Activated naive CD4-positive, alpha-beta T cell treated with anti-CD3 and anti-CD28 coated beads, Interleukin-2, amount 50 U/mL, for 72 hours (primary cell): ENCODE results near the gene TRMT1. TPM values are rescaled to one million over a fixed set of nuclear protein-coding genes. Genes with fewer than 3 reads are reported as not detected.

Source experiments
- ATAC-seq, 2 donors: fragments of 150-1000 bp; cut with Tn5 transposase; 2 replicates each; pipeline ENCODE4 v1.10.0; 2021; ENCODE audit warnings: mild to moderate bottlenecking in 2 of 2, moderate library complexity in 2 of 2
- DNase-seq, 2 donors: peaks; one replicate each; pipeline ENCODE4 v3.0.0; 2021 to 2022; ENCODE audit warnings: low spot score in 2 of 2
- H3K27ac Mint-ChIP-seq, 2 donors: one replicate each; pipeline ENCODE4 v1.8.0; 2022; ENCODE audit warnings: mild to moderate bottlenecking in 2 of 2, mixed read lengths in 2 of 2
- H3K36me3 Mint-ChIP-seq, 2 donors: one replicate each; pipeline ENCODE4 v1.8.0; 2022; ENCODE audit warnings: mixed read lengths in 2 of 2
- H3K9me3 Mint-ChIP-seq, 2 donors: one replicate each; pipeline ENCODE4 v1.8.0; 2022; ENCODE audit warnings: mixed read lengths in 2 of 2
- total RNA-seq, 2 donors: library from RNA; stranded (reverse); gene quantifications; one replicate each; pipeline ENCODE4 v1.2.3, GENCODE V29; 2022

The TRMT1 gene
- total RNA-seq, 2 donors from 2014 or later = 65.5 to 82.4 TPM

DNA sequence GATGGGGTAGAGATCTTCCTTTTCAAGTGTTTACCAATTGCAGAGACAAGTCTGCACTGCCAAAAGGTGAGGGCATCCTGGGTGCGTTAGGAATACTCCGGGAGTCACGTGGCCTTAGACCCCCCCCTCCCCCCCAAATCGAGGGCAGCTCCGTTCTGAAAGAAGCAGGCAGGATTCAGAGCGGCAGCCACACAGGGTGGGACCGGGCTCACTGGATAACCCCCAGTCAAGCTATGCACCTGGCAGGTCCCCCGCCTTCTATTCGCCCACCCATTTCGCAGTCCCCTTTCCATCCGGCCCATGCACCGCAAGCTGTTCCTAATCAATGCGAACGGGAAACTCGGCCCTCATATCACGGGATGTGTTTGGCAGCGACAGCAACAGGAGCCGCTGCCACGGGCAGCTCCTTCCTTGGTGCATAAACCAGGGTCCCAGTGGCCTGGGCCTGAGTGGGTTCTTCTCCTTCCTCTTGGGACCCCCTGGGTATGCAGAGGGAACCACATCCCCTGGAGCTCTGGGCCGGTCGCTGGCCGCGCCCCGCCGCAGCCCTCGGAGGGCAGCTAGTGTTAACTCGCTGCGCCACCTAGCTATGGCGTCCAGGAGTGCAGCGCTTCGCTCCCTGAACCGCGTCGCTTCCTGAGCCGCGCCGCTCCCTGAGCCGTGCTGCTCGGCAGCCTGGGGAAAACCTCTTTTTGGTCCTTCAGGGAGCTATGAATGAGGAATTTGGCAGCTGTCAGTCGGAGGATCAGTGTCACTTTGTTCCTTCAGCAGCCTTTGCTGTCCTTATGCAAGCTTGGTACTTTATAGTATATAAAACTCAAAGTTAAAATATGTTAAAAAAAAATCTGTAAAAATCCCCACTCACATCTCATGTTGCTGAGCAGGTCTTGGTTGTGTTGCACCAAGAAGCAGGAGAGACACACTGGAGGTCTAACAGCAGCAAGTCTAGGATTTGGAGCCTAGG, 55.3 kb downstream of the TRMT1 start:
- H3K36me3 Mint-ChIP-seq = no peaks in the 10 kb centered on the region
- H3K27ac Mint-ChIP-seq = no peak overlapping the region
- peak; percentile 97 to 98 for ATAC-seq
- peak; percentile 77 to 85 for DNase-seq
- no peaks in the 10 kb centered on the region for H3K9me3 Mint-ChIP-seq

DNA sequence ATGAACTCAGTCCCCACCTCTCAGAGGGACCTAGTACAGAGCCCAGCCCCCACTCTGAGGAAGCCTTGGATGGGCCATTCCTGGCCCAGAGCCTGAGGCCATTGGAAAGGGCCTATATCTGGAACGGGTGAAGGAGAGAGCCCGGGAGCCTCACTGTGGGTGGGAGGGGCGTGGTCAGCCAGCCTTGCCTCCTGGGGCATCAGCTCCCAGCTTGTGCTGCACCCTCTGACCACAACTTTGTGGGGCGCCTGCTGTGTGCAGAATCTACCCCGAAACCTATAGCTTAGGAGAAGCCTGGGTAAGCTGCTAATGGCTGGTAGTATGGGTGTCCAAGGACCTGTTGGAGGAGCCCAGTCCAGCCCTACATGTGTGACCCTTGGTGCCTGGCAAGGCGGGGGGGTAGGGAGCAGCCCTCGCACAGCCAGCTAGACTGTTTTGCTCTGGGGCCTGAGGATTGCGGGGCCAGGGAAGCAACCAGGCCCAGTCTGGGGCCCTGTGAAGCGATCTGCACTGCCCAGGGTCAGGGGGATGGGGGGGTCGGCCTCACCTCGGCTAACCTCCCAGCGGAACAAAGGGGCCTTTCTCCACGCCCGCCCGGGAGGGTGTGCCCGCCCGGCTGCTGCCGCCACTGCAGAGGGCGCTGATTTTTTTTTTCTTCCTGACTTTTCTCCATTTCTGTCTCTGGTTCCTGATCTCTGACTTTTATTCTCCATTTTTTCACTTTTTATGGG, 56.1 kb downstream of the TRMT1 start:
- no peak for DNase-seq
- H3K36me3 Mint-ChIP-seq = no peaks in the 10 kb centered on the region
- H3K9me3 Mint-ChIP-seq = no peaks in the 10 kb centered on the region
- no peak for ATAC-seq
- H3K27ac Mint-ChIP-seq = no peak overlapping the region

DNA sequence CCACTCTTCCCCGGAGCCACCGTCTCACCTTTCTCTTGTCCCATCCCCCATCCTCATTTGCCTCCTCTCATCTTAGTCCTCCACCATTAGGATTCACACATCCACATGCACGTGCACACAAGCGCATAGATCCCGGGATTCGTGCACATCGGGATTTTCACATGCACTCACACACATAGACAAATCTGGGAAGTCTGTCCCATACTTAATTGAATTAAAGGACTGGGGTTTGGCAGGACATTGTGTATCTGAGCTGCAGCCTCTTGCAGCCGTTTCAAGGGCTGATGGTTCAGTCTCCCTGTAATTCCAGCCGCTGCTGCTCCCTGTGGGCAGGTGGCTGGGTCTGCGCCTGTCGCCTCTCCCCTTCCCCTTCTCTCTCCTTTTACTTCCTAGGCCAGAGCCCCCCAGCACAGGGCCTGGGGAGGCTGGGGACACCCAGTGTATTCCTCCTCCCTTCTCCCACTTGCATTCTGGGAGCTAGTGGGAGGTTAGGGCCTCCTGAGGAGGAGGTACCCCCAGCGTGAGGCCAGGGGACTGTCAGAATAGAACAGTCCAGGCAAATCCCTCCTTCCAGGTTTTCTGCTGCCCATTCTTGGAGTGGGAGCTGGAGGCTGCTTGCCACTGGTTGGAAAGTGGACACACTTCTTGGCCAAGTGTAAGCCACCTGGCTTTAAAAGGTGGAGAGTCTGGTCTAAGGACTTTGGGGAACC, 57.4 kb downstream of the TRMT1 start:
- Mint-ChIP-seq H3K9me3 (no peaks in the 10 kb centered on the region), H3K27ac (no peak overlapping the region), H3K36me3 (no peaks in the 10 kb centered on the region)
- ATAC-seq = no peak
- DNase-seq = no peak

DNA sequence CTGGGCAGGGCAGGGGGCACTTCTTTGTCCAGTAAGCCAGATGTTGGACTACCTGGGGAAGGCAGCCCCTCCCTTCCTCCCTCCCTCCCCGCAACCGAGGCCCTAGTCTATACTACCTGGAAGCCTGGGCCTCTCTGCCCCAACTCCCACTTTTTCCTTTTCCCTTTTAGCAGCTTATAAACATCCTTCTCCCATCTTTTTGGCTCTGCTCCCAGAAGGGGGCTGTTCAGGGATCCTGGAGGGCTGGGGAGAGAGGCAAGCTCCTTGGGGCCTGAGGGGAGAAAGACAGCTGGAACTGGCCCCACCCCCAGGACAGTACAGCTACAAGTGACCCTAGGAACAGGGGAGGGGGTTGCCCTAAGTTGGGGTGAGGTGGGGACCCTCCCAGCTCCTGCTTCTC, 58.8 kb downstream of the TRMT1 start:
- no peaks in the 10 kb centered on the region for H3K36me3 Mint-ChIP-seq
- no peak for ATAC-seq
- DNase-seq = no peak
- H3K27ac Mint-ChIP-seq = no peak overlapping the region
- no peaks in the 10 kb centered on the region for H3K9me3 Mint-ChIP-seq

DNA sequence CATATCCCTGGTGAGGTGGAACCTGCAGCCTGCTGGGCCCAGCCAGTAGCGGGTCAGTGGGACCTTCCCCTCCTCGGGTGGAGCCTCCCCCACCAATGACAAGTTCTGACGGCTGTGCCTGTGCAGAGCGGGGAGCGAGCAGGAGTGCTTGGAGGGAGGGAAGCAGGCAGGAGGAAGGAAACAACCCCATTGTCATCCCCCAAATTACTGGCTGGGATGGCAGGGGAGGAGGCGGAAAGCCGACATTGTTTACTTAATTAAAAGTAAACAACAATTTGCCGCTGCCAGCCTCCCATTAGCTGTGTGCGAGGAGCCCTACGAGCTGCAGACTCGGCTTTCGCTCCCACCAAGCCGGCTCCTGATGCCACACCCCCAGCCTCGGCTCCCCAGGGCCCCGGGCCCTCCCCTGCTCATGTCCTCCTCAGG, 59.4 kb downstream of the TRMT1 start:
- H3K27ac Mint-ChIP-seq = no peak overlapping the region
- no peaks in the 10 kb centered on the region for H3K36me3 Mint-ChIP-seq
- DNase-seq (no peak), ATAC-seq (no peak)
- H3K9me3 Mint-ChIP-seq = no peaks in the 10 kb centered on the region

DNA sequence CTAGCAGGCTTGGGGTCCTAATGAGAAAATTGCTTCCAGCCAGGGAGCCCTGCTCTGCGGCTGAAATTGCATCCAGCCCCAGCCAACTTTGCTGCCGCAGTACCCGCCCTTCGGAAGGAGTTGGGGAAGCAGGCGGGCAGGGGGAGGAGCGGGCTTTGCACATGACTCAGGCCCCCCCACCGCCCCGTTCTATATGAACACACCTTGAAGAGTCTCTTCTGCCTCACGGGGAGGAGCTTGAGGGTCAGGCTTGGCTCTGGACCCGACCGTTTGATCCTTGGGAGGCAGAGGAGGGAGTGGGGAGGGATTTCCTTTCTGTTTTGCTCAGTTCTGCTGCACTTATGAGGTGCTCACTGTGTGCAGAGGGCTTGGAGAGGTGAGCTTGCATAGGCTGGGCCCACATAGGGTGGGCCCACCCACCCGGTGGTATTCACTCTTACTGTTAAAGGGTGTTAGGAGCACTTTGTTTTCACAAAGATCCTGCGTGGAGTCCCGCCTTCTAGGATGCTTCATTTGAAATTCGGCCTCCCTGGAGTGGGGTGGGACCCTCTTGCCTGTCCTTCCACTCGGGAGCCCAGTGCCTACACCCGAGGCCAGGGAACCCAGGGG, 60.4 kb downstream of the TRMT1 start:
- no peaks in the 10 kb centered on the region for H3K36me3 Mint-ChIP-seq
- ATAC-seq = no peak
- H3K27ac Mint-ChIP-seq = no peak overlapping the region
- no peak for DNase-seq
- H3K9me3 Mint-ChIP-seq = no peaks in the 10 kb centered on the region

DNA sequence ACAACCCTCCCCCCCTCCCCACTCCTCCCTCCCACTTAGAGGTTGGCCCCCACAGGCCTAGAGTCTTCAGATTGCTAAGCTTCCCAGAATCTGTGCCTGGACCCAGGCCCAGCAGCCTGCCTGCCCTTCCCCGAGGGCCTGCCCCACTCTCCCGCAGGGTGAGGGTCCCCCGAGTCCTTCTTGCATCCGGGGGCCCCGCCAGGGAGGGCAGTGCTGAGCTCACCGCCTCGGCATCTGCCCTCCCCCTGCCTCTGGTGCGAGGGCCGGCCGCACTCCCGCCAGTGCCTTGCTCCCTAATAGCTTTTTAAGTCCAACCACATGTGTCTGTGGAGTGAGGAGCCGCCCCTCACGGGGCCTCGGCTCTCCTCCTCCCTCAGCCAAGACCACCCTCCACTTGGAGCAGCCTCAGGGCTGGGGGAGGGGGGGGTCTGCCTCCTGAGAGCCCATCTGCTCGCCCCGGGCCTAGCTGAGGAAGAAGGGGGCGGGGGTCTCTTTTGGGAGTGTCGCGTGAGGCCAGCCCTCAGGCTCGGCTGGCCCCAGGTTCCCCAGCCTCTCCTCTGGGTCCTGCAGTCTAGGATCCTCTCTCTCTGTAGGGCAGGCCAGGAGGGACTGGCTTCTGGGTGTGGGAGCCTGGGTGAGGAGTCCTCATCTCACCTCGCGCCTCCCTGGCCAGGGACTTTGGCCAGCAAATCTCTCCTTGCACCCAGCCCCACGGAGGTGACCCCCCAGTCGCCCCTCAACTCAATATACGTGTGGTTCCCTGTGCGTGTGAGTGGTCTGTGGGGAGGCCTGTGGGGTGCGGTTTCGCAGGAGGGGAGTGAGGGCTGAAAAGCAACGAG, 61.1 kb downstream of the TRMT1 start:
- DNase-seq = no peak
- no peaks in the 10 kb centered on the region for H3K36me3 Mint-ChIP-seq
- no peak overlapping the region for H3K27ac Mint-ChIP-seq
- H3K9me3 Mint-ChIP-seq = no peaks in the 10 kb centered on the region
- no peak for ATAC-seq

Other genes starting within 250 kb of the TRMT1 start
- 10 to 100 TPM; 26.0 to 31.6 TPM for gene DNASE2, start 235.3 kb downstream of the TRMT1 start, total RNA-seq
- gene KLF1, start 229.5 kb downstream of the TRMT1 start, total RNA-seq = under 1 TPM; 0.46 to 0.54 TPM
- gene GCDH, start 225.6 kb downstream of the TRMT1 start, total RNA-seq = 10 to 100 TPM; 41.8 to 48.9 TPM
- gene SYCE2, start 197.4 kb downstream of the TRMT1 start, total RNA-seq = 1 to 10 TPM; 2.2 to 4.8 TPM
- 100 to 1,000 TPM in 1 of 2 donors, 10 to 100 TPM in 1; 89.2 to 116 TPM for gene FARSA, start 183.0 kb downstream of the TRMT1 start, total RNA-seq
- 100 to 1,000 TPM; 505 to 624 TPM for gene CALR, start 178.1 kb downstream of the TRMT1 start, total RNA-seq
- 100 to 1,000 TPM; 146 to 207 TPM for gene RAD23A, start 170.9 kb downstream of the TRMT1 start, total RNA-seq
- 10 to 100 TPM in 1 of 2 donors, 1 to 10 TPM in 1; 7.7 to 26.7 TPM for gene GADD45GIP1, start 159.5 kb downstream of the TRMT1 start, total RNA-seq
- 1 to 10 TPM in 1 of 2 donors, under 1 TPM in 1; 0.31 to 1.3 TPM for gene DAND5, start 147.2 kb downstream of the TRMT1 start, total RNA-seq
- 1 to 10 TPM; 1.8 to 5.4 TPM for gene NFIX, start 121.3 kb downstream of the TRMT1 start, total RNA-seq
- gene LYL1, start 13.9 kb downstream of the TRMT1 start, total RNA-seq = 1 to 10 TPM in 1 of 2 donors, under 1 TPM in 1; 0.71 to 3.2 TPM
- 10 to 100 TPM; 56.0 to 67.0 TPM for gene NACC1, start 1.5 kb upstream of the TRMT1 start, total RNA-seq
- 10 to 100 TPM; 67.2 to 77.1 TPM for gene STX10, start 33.6 kb upstream of the TRMT1 start, total RNA-seq
- 100 to 1,000 TPM; 111 to 174 TPM for gene IER2, start 33.7 kb upstream of the TRMT1 start, total RNA-seq